HG03159 (cell line): ENCODE data around the gene LBHD1.
"Not testable (repeated sequence)": the region's sequence is repeated elsewhere in the genome, so short reads cannot be mapped to it uniquely, and the experiment has no call there.

Source experiments
- ATAC-seq: cut with Tn5 transposase; IDR thresholded peaks from one replicate; pipeline ENCODE4 v1.9.1; 2021; ENCODE audit warnings: mild to moderate bottlenecking, moderate library complexity; ENCODE audit not compliant: unreplicated experiment

Gene LBHD1

DNA sequence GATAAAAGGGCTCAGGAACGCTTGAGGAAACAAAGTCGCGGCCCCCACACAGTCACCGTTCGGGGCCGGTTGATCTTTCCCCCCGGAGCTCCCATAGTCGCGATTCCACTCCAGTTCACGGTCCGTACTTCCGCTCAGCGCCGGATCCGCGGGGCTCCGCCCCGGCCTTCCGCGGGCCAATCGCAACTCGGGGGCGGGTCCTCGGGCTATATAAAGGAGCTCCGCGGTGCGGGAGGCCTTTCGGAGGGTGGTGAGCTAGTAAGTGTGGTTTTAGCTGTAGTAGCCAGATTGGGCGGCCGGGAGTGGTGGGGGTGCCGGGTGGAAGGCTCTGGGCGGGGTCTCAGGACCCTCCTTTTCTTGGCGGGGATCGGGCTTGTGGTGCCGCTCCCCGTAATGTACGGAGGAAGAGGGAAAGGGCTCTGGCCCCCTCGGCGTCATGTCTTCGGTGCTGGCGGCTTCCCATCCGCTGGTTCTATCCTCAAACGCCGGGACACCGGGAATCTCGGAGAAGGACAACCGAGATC is 6.9 kb downstream of the LBHD1 start, which contains the start of the genes C11orf98 and CSKMT:
TSS of gene C11orf98 (minus strand) at position 136 of the 524 bp plus-strand sequence. CDS start at position 95, 41 bp downstream.
TSS of gene CSKMT (plus strand) at position 238 of the 524 bp plus-strand sequence. CDS start 568 bp downstream, outside the sequence.
- ATAC-seq, result peak; percentile 70

GRCh38 chr11:62664405-62665074 is 7.5 kb downstream of the LBHD1 start:
- ATAC-seq, result peak; percentile 45

- no peak for ATAC-seq
These were observed 15.2 kb downstream of the LBHD1 start for GRCh38 chr11:62656796-62657429.

DNA sequence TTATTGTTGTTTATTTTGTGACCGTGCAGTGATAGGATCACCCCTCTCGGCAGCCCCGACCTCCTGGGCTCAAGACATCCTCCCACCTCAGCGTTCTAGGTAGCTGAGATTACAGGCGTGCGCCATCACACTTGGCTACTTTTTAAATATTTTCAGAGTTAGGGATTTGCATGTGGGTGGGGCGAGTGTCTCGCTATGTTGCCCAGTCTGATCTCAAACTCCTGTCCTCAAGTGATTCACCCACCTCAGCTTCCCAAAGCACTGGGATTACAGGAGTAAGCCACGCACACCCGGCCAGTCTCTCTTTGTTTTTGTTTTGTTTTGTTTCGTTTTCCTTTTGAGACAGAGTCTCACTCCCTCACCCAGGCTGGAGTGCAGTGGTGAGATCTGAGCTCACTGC is 17.8 kb downstream of the LBHD1 start:
- ATAC-seq, result no peak

DNA sequence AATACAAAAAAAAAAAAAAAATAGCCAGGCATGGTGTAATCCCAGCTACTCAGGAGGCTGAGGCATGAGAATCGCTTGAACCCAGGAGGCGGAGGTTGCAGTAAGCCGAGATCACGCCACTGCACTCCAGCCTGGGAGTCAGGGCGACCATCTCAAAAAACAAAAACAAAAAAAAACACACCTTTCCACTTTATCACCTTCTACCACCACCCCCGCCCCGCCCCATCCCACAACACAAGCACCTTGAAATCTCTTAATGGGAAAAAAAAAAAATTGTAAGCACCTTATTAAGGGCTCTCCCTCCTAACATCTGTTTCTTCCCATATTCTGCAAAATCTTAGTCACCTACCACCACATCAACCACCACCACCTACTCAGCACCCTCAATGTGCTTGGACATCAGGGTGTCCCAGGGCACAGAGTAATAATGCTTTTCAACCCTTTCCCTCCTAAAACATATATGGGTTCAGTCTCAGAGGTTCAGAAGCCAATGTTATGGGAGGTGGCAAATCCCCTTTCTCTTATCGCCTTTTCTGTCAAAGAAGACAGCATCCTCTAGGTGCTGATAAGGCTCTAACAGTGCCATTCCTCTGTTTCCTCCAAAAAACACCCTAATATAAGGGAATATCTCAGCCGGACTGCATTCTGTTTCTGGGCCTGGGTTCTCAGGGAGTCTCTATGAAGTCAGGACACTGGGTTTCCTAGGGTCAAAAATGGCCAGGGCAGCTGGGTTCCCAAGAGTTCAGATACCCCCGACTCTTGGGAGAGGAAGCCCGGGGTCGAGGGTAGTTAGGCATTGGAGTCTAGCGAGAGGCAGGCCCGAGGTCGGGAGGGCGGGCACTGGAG is 19.7 kb downstream of the LBHD1 start:
- ATAC-seq, result no peak

- not testable (repeated sequence) for ATAC-seq
These were observed 21.8 kb downstream of the LBHD1 start for GRCh38 chr11:62650283-62650682.

- no peak for ATAC-seq
These were observed 22.6 kb downstream of the LBHD1 start for GRCh38 chr11:62649486-62649885.

DNA sequence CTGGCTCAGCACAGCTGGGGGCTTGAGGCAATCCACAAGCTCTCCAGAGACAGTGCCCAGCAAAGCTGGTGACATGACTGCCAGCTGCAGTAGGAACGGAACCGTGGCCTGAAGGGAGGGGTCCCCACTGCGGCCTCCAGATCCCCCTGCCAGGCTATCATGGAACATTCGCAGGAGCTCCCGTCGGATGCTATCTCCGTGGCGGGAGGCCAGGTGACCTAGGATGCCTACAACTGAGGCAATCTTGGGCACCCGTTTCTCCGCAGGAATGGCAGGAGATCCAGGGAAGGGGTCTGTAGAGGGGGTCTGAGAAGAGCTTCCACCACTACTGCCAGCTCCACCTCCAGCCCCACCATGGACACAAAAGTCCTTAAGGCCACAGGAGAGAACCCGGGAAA is 23.1 kb downstream of the LBHD1 start:
- no peak for ATAC-seq

DNA sequence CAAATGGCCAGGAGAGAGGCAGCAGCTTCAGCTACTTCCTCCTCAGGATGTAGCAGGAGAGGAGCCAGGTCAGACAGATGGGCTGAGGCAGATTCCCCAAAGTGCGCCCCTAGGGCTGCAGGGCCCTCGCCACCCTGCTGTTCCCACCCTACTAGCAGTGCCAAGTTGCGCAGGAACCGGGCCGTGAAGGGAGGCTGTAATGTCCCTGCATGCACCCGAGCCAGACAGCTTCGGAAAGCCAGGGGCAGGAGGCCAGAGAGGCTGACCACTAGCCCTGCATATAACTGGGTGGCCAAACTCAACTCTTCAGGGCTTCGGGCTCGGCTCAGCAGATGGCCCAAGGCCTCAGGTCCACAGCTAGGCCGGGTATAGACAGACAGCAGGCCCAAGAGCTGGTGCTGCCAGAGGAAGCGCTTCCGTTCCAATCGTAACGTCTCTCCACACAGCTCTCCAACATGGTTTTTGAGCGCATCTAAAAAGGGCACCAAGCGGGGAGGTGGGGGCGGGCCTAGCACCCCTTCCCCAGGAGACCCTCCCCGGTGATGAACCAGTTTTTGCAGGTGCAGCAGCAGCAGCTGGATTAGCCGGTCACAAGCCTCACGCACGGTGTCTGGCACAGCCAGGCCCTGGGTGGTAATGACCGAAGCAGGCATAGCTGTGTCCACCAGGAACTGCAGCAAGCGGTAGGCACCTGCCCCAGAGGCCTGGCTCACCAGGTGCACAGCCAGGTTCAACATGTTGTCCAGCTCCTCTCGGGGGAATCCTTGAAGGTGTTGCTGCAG is 23.7 kb downstream of the LBHD1 start:
- no peak for ATAC-seq

DNA sequence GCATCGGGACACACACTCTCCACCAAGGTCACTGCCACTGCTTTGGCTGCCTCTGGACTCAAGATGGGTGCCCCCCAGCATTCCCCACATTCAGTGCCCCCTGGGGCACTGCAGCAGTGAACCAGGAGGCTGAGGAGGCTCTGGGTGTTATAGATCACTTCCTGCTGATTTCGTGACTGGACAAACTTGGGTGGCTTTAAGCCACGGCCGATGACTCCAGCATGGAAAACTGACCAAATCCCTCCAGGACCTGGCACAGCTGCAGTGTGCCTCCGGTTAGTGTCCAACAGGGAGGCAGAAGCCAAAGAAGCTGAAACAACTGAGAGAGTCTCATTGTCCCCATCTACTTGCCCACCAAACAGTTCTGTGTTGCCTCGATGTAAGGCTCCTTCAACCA is 24.5 kb downstream of the LBHD1 start:
- ATAC-seq, result no peak

DNA sequence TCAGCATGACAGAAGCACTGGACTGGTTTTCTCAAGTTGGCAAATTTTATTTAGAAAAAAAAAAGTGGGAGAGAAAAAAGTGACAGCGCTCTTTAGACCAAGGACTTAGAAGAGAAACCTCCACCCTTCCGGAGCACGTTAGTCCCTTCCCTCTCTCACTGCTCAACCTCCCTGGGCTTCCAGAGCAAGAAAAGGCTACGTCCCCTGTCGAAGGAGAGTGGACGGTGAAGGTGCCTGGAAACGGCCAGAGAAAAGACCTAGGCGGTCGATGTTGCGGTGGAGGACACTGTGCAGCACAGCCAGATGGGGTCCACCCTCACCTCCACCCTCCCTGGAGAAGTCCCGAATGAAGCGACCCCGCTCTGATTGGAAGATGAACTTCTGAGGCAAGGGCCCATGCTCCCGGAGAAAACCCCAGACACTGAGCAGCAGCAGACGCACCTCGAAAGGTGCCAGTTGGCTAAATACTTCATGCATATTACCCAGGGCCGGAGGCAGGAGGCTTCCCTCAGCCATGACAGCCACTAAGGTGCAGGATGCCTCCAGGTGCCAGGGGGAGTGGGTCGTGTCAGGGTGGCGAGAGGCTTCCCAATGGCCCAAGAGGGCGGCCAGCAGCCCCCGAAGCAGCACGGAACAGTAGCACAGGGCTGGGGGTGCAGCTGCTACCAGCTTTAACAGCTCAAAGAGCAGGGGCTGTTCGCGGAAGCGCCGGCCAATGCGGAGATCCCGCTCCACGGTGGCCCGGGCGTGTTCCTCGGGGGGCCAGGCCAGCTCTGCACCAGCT is 25.1 kb downstream of the LBHD1 start:
- peak; percentile 3 for ATAC-seq

- ATAC-seq, result peak; percentile 92
These were observed 25.9 kb downstream of the LBHD1 start, which contains the start of gene GANAB for GRCh38 chr11:62645946-62646824. Gene GANAB (minus strand): TSS chr11:62646613. CDS start chr11:62646599, 14 bp downstream.

GRCh38 chr11:62645671-62645945 is 26.5 kb downstream of the LBHD1 start:
- ATAC-seq, result no peak

DNA sequence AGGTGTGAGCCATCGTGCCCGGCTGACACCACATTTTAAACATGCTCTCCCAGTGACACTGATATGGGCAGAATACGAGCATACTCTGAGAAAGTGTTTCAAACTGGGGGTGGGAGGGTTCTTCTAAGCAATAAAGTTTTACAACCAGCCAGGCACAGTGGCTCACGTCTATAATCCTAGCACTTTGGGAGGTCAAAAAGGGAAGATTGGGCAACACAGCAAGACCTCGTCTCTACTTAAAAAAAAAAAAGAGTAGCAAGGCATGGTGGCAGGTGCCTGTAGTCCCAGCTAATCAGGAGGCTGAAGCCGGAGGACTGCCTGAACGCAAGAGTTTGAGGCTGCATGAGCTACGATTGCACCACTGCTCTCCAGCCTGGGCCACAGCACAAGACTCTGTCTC is 27.8 kb downstream of the LBHD1 start:
- no peak for ATAC-seq

- ATAC-seq, result no peak
These were observed 39.6 kb downstream of the LBHD1 start for GRCh38 chr11:62632492-62632891.

DNA sequence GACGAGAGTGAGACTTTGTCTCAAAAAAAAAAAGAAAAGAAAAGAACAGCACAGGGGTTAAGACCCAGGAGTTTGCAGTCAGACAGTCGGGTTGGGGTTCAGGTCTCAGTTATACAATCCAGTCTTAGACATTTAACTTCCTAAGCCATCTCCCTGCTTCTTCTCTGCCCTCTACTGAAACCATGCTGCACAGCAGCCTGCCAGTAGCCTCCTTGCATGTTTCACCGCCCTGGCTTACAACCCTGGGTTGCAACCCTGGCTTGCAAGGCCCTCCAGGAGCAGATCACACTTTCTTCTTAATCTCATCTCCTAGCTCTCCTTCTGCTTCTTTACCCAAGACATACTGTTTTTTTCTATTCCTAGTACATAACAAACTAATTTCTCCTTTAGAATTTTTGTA is 44.4 kb downstream of the LBHD1 start:
- ATAC-seq, result no peak

GRCh38 chr11:62622476-62623089 is 49.5 kb downstream of the LBHD1 start:
- ATAC-seq, result no peak
